Erythroblast (primary cell): ENCODE measurements around the gene YWHAG.

Experiments used
- GATA1 ChIP-seq: IDR thresholded peaks from 2 replicates; pipeline ENCODE4 v1.6.1; 2011; ENCODE audit warnings: low read depth, mild to moderate bottlenecking, control low read depth, low read length, moderate library complexity
- POLR2A ChIP-seq: IDR thresholded peaks from 2 replicates; pipeline ENCODE4 v1.6.1; 2011; ENCODE audit warnings: mild to moderate bottlenecking, low read length

DNA sequence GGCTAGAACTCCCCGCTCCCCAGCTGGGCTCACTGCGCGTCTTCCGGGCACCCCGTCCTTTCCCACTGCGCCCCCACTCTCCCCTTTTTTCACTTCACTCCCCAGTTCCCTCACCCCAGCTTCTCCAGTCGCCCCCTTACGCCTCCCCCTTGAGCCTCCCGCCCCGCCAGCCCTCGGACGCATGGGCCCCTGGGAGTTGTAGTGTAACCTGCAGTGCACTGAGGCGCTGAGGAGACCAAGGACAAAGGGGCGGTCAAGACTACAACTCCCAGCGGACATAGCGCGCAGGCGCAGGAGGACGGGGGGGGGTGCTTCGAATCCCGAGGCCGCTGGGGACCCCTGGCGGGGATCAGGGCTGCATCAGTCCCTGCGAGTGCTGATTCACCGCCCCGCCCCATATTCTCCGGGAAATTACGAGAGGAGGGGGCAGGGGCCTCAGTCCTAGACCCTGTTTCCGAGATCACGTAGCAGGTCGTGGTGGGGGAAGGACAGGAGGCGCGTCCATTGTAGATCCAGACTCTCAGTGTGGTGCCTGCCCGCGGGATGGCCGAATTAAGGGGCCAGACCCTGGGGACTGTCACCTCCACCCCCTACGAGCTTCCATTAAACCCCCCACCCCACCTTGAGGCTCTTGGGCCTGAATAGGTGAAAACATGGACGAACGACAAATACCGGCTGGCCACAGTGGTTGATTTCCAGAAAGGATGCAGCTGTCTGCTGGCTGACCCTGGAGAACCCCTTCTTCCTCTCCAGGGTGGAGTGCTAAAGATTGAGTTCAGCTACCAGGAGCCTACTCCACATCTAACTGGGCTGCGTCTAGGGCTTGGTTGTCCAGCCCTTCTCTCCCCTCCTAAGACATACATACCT, 553 bp upstream of the YWHAG start:
- no peak for TF ChIP-seq POLR2A
- no peak for TF ChIP-seq GATA1
